Neural cell (in vitro differentiated cells): ENCODE data around the gene ARSA. TPM values are rescaled to one million over a fixed set of nuclear protein-coding genes. Genes with fewer than 3 reads are reported as not detected.

Experiments used
- H2AFZ ChIP-seq: fragments of 200-600, 300-800 bp; sonication (generic), shearing (Covaris generic); 2 replicates; pipeline ENCODE4 v1.6.0; 2014; ENCODE audit warnings: low read depth, mild to moderate bottlenecking, antibody characterized with exemption, low read length, moderate library complexity
- H3F3A ChIP-seq: fragments of 200-600 bp; shearing (Covaris generic); 2 replicates; pipeline ENCODE4 v1.6.1; 2016; ENCODE audit warnings: mild to moderate bottlenecking, moderate library complexity, mixed read lengths, antibody characterized with exemption, low read length; ENCODE audit not compliant: insufficient read depth, poor library complexity, severe bottlenecking
- H3K27ac ChIP-seq: fragments of 200-600, 300-800 bp; sonication (generic), shearing (Covaris generic); 2 replicates; pipeline ENCODE4 v1.5.1; 2014; ENCODE audit warnings: mild to moderate bottlenecking, low read length, moderate library complexity
- H3K27me3 ChIP-seq: fragments of 300-800, 200-600 bp; sonication (generic), shearing (Covaris generic); 2 replicates; pipeline ENCODE4 v1.6.0; 2014; ENCODE audit warnings: mild to moderate bottlenecking, low read depth, low read length, moderate library complexity; ENCODE audit not compliant: insufficient read depth
- H3K36me3 ChIP-seq: fragments of 300-800, 200-600 bp; sonication (generic), shearing (Covaris generic); 2 replicates; pipeline ENCODE4 v1.5.1; 2014; ENCODE audit warnings: mild to moderate bottlenecking, antibody characterized with exemption, low read length, moderate library complexity; ENCODE audit not compliant: insufficient read depth
- H3K4me2 ChIP-seq: fragments of 300-800, 200-600 bp; sonication (generic), shearing (Covaris generic); 2 replicates; pipeline ENCODE4 v1.6.0; 2014; ENCODE audit warnings: mild to moderate bottlenecking, low read length
- H3K4me3 ChIP-seq: fragments of 300-800, 200-600 bp; sonication (generic), shearing (Covaris generic); 2 replicates; pipeline ENCODE4 v1.5.1; 2014; ENCODE audit warnings: mild to moderate bottlenecking, low read length, moderate library complexity
- H3K79me2 ChIP-seq: fragments of 200-600 bp; shearing (Covaris generic); replicated peaks from 2 replicates; pipeline ENCODE4 v1.6.0; 2014; ENCODE audit warnings: mild to moderate bottlenecking, low read length, moderate library complexity; ENCODE audit not compliant: insufficient read depth
- H3K9ac ChIP-seq: fragments of 300-800, 200-600 bp; sonication (generic), shearing (Covaris generic); 2 replicates; pipeline ENCODE4 v1.6.1; 2016; ENCODE audit warnings: mild to moderate bottlenecking, low read length, mixed read lengths
- H3K9me2 ChIP-seq: fragments of 200-600 bp; shearing (Covaris generic); 2 replicates; pipeline ENCODE4 v1.6.1; 2016; ENCODE audit warnings: mild to moderate bottlenecking, low read length, mixed read lengths; ENCODE audit not compliant: insufficient read depth
- H3K9me3 ChIP-seq: fragments of 200-600, 300-800 bp; sonication (generic), shearing (Covaris generic); 2 replicates; pipeline ENCODE4 v1.6.1; 2016; ENCODE audit warnings: mild to moderate bottlenecking, mixed run types, low read length, moderate library complexity, mixed read lengths
- H4K20me1 ChIP-seq: fragments of 200-600 bp; shearing (Covaris generic); 2 replicates; pipeline ENCODE4 v1.6.1; 2016; ENCODE audit warnings: mild to moderate bottlenecking, mixed run types; ENCODE audit not compliant: insufficient read depth
- EP300 ChIP-seq: fragments of 450-650 bp; conservative IDR thresholded peaks from 2 replicates; pipeline ENCODE4 v1.6.1; 2014; ENCODE audit warnings: antibody characterized with exemption, mild to moderate bottlenecking, moderate library complexity; ENCODE audit not compliant: poor library complexity, severe bottlenecking
- EZH2 ChIP-seq: fragments of 200-600, 300-800 bp; shearing (Covaris generic), sonication (generic); IDR thresholded peaks from 2 replicates; pipeline ENCODE4 v1.6.1; 2014; ENCODE audit warnings: antibody characterized with exemption, low read length, borderline replicate concordance, mild to moderate bottlenecking; ENCODE audit not compliant: insufficient read depth, poor library complexity, severe bottlenecking
- MXI1 ChIP-seq: fragments of 450-650 bp; conservative IDR thresholded peaks from 2 replicates; pipeline ENCODE4 v1.6.1; 2014; ENCODE audit warnings: antibody characterized with exemption, mild to moderate bottlenecking; ENCODE audit not compliant: poor library complexity, severe bottlenecking
- POLR2AphosphoS5 ChIP-seq: IDR thresholded peaks from 2 replicates; pipeline ENCODE4 v1.6.1; 2012
- RAD21 ChIP-seq: fragments of 450-650 bp; conservative IDR thresholded peaks from 2 replicates; pipeline ENCODE4 v1.6.1; 2014; ENCODE audit warnings: antibody characterized with exemption, mild to moderate bottlenecking, moderate library complexity
- REST ChIP-seq: IDR thresholded peaks from 2 replicates; pipeline ENCODE4 v1.6.1; 2012; ENCODE audit warnings: borderline replicate concordance
- SMC3 ChIP-seq: fragments of 450-650 bp; conservative IDR thresholded peaks from 2 replicates; pipeline ENCODE4 v1.6.1; 2014; ENCODE audit warnings: antibody characterized with exemption, mild to moderate bottlenecking, moderate library complexity; ENCODE audit not compliant: poor library complexity
- TAF1 ChIP-seq: IDR thresholded peaks from 2 replicates; pipeline ENCODE4 v1.6.1; 2012; ENCODE audit warnings: low read depth
- polyA plus RNA-seq: library from polyadenylated mRNA; depleted of rRNA; stranded (reverse); fragments of >200 nt; gene quantifications from 2 replicates; pipeline ENCODE4 v1.2.3, GENCODE V29; 2014
- TF ChIP-seq, protein P1 (sequence below): fragments of 450-650 bp; IDR thresholded peaks from 2 replicates; pipeline ENCODE4 v1.5.1; 2014; ENCODE audit warnings: antibody characterized with exemption, mild to moderate bottlenecking, moderate library complexity; ENCODE audit not compliant: poor library complexity, severe bottlenecking

Gene ARSA
- polyA plus RNA-seq, 1 donor from 2014 or later = 32.5 TPM

- Histone ChIP-seq H3K27ac (no peak overlapping the region), H2AFZ (no peak overlapping the region), H3K27me3 (no peaks in the 10 kb centered on the region), H3K4me3 (peak overlapping the region; percentile 70), H3K9me2 (no peaks in the 10 kb centered on the region), H3K4me2 (no peak overlapping the region), H3K9me3 (no peaks in the 10 kb centered on the region), H3K36me3 (no peaks in the 10 kb centered on the region), H3F3A (no peaks in the 10 kb centered on the region), H3K79me2 (no peaks in the 10 kb centered on the region), H3K9ac (peak overlapping the region; percentile 64), H4K20me1 (no peaks in the 10 kb centered on the region)
- TF ChIP-seq, protein P1, sequence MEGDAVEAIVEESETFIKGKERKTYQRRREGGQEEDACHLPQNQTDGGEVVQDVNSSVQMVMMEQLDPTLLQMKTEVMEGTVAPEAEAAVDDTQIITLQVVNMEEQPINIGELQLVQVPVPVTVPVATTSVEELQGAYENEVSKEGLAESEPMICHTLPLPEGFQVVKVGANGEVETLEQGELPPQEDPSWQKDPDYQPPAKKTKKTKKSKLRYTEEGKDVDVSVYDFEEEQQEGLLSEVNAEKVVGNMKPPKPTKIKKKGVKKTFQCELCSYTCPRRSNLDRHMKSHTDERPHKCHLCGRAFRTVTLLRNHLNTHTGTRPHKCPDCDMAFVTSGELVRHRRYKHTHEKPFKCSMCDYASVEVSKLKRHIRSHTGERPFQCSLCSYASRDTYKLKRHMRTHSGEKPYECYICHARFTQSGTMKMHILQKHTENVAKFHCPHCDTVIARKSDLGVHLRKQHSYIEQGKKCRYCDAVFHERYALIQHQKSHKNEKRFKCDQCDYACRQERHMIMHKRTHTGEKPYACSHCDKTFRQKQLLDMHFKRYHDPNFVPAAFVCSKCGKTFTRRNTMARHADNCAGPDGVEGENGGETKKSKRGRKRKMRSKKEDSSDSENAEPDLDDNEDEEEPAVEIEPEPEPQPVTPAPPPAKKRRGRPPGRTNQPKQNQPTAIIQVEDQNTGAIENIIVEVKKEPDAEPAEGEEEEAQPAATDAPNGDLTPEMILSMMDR = no peak
- TF ChIP-seq SMC3 (no peak), RAD21 (no peak)
These were observed 46.2 kb upstream of the ARSA start for GRCh38 chr22:50674130-50674500.

DNA sequence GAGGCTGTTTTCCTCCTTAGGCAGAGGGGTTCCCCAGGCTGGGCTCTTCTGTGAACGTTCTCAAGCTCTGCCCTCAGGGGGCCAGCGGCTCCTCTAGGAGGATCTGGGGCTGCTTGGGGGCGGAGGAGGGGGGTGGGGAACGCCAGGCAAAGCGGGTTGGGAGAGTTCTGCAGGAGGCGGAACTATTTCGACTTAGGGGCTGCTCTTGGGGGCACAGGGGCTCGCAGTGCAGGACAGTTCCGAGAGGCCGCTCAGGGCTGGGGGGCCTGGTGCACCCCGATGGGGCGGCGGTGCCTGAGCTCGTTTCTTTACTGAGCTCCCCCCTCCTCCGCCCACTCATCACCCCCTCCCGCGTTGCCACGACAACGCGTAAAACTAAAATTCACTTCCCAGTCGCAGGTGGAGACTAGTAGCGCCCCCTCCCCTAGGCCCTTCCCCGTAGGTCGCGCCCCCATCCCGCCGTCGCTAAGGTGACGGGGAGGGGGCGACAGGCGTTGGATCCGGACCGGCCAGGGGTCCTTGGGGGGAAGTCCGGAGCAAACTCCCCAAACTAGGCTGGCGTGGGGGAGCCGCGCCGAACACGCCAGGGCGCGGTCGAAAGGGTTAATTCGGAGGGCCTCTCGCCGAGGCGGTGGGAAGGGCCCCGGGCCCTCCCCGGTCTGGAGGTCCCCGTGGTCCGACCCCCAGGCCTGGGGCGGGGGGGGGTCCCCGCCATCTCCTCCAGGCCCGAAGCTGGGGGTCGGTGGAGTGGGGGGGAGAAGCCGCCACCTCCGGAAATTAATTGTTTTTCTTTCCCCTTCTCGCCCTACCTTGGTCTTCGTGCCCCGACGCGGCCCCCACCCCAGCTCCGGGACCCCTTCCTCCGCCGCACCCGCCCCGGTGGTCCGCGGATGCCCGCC, 45.5 kb upstream of the ARSA start:
- H3K27me3 ChIP-seq = no peaks in the 10 kb centered on the region
- H3K36me3 ChIP-seq = no peaks in the 10 kb centered on the region
- no peak overlapping the region for H3K27ac ChIP-seq
- no peaks in the 10 kb centered on the region for H3K79me2 ChIP-seq
- no peaks in the 10 kb centered on the region for H4K20me1 ChIP-seq
- TF ChIP-seq, protein P1 = no peak
- no peak for TF ChIP-seq REST
- TF ChIP-seq TAF1 = no peak
- no peak for TF ChIP-seq SMC3
- no peak for TF ChIP-seq POLR2AphosphoS5
- no peak for TF ChIP-seq EP300
- TF ChIP-seq RAD21 = no peak
- TF ChIP-seq EZH2 = no peak
- no peak for TF ChIP-seq MXI1
- no peaks in the 10 kb centered on the region for H3K9me2 ChIP-seq
- no peaks in the 10 kb centered on the region for H3F3A ChIP-seq
- H3K9me3 ChIP-seq = no peaks in the 10 kb centered on the region
- H3K9ac ChIP-seq = peak overlapping the region; percentile 64
- no peak overlapping the region for H2AFZ ChIP-seq
- H3K4me2 ChIP-seq = peak overlapping the region; percentile 48
- H3K4me3 ChIP-seq = peak overlapping the region; percentile 70
